ENCODE results near the gene MKLN1. TPM values are rescaled to one million over a fixed set of nuclear protein-coding genes. Genes with fewer than 3 reads are reported as not detected.

The MKLN1 gene
- total and polyA plus RNA-seq, 2 of the 4 experiments (the other 2 are of a cell fraction), result 17.5 to 52.0 TPM

DNA sequence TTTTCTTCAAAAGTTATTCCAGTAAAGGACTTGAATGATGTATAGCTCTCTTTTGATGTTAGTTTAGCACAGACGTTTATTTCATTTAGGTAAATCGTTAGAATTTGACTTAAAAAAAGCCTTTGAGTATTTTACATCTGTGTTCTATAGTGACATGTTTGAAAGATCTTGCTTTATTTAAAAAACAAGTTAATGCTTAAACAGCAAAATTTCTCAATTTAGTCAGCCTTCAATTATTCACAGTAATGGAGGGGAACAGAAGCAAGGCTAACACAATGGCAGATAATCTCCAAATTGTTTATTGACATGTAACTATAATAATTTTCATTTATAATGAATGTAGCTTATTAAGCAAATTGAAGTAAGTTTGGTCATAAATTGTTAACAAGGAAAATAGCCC, 63.5 kb downstream of the MKLN1 start:
- Histone ChIP-seq H4K5ac (ENCODE audit: low read depth, low read length) (no peak overlapping the region), H2AFZ (replicated peaks; ENCODE audit: low read length, poor library complexity) (no peak overlapping the region), H3K27me3 (ENCODE audit: control insufficient read depth, insufficient read depth, low read length) (no peaks in the 10 kb centered on the region), H4K91ac (ENCODE audit: insufficient read depth, low read depth, low read length) (no peak overlapping the region), H3K9me1 (ENCODE audit: insufficient read depth, low read length) (no peaks in the 10 kb centered on the region), H3K4me1 (ENCODE audit: control insufficient read depth, insufficient read depth, low read length) (no peaks in the 10 kb centered on the region), H3K9ac (ENCODE audit: low read depth, low read length) (no peak overlapping the region), H3K56ac (ENCODE audit: extremely low read depth, insufficient read depth, low read length) (no peak overlapping the region), H3K23ac (ENCODE audit: low read depth, low read length) (no peak overlapping the region), H3K14ac (replicated peaks; ENCODE audit: low read depth, low read length) (no peak overlapping the region), H4K20me1 (ENCODE audit: insufficient read depth, low read length) (peaks cover 5% of the 10 kb centered on the region; the same call in 1 of the 2 replicates), H2BK15ac (ENCODE audit: low read depth, low read length) (no peak overlapping the region), H3K18ac (ENCODE audit: low read depth, low read length) (no peak overlapping the region), H3K79me1 (ENCODE audit: low read depth in 1 of 2, low read length in 2 of 2) (peaks cover 17 to 39% of the 10 kb centered on the region in 2 experiments; a peak in 3 of 4 replicates), H2BK20ac (ENCODE audit: low read depth, low read length) (no peak overlapping the region), H2AK9ac (replicated peaks; ENCODE audit: low read depth, low read length, poor library complexity) (no peak overlapping the region), H3K27ac (ENCODE audit: insufficient read depth, low read length) (no peak overlapping the region), H3K9me3 (ENCODE audit: control insufficient read depth, insufficient read depth, low read length) (no peaks in the 10 kb centered on the region), H2AK5ac (ENCODE audit: low read depth, low read length) (no peak overlapping the region), H2BK120ac (ENCODE audit: low read depth, low read length) (no peak overlapping the region), H3K4me3 (ENCODE audit: insufficient read depth, low read depth, low read length) (no peak overlapping the region), H4K8ac (ENCODE audit: low read depth in 2 of 2, low read length in 2 of 2) (no peak overlapping the region), H3K4ac (ENCODE audit: low read depth, low read length) (no peak overlapping the region), H2BK5ac (ENCODE audit: low read depth, low read length, poor library complexity, severe bottlenecking) (no peak overlapping the region), H3K4me2 (ENCODE audit: low read depth, low read length) (no peak overlapping the region), H3K36me3 (ENCODE audit: control insufficient read depth, insufficient read depth, low read length) (peaks cover 6% of the 10 kb centered on the region)
- WGBS, 2 experiments (ENCODE audit: extremely low coverage in 2 of 2, insufficient read length in 1 of 2), result no CpG with 5 or more reads among the region's 2 CpGs
- in situ Hi-C loops (cut with MboI; ENCODE audit: low sequenced_read_pairs) (no loop called here), intact Hi-C loops (cut with micrococcal nuclease) (no loop called here), dilution Hi-C loops (cut with HindIII; ENCODE audit: low sequenced_read_pairs, unreplicated experiment) (no loop called here)
- ChIA-PET POLR2A (ENCODE audit: unreplicated experiment) (no interaction called here), CTCF (no interaction called here)
- DNase-seq (no peak), ATAC-seq (ENCODE audit: low read depth) (no peak)
- TF ChIP-seq, protein P1, sequence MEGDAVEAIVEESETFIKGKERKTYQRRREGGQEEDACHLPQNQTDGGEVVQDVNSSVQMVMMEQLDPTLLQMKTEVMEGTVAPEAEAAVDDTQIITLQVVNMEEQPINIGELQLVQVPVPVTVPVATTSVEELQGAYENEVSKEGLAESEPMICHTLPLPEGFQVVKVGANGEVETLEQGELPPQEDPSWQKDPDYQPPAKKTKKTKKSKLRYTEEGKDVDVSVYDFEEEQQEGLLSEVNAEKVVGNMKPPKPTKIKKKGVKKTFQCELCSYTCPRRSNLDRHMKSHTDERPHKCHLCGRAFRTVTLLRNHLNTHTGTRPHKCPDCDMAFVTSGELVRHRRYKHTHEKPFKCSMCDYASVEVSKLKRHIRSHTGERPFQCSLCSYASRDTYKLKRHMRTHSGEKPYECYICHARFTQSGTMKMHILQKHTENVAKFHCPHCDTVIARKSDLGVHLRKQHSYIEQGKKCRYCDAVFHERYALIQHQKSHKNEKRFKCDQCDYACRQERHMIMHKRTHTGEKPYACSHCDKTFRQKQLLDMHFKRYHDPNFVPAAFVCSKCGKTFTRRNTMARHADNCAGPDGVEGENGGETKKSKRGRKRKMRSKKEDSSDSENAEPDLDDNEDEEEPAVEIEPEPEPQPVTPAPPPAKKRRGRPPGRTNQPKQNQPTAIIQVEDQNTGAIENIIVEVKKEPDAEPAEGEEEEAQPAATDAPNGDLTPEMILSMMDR (conservative IDR thresholded peaks at IDR 0.05; ENCODE audit: low read depth, low read length), result no peak
- TF ChIP-seq, protein P2, sequence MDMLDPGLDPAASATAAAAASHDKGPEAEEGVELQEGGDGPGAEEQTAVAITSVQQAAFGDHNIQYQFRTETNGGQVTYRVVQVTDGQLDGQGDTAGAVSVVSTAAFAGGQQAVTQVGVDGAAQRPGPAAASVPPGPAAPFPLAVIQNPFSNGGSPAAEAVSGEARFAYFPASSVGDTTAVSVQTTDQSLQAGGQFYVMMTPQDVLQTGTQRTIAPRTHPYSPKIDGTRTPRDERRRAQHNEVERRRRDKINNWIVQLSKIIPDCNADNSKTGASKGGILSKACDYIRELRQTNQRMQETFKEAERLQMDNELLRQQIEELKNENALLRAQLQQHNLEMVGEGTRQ (IDR thresholded peaks at IDR 0.05; ENCODE audit: low read depth, low read length), result no peak
- no peak for TF ChIP-seq MXI1 (IDR thresholded peaks at IDR 0.05; ENCODE audit: borderline replicate concordance, low read depth, low read length)
- no peak for TF ChIP-seq MAZ (IDR thresholded peaks at IDR 0.05; ENCODE audit: borderline replicate concordance, low read depth, low read length)
- TF ChIP-seq FOS (IDR thresholded peaks at IDR 0.05; ENCODE audit: low read depth, low read length), result no peak
- TF ChIP-seq, protein P3, sequence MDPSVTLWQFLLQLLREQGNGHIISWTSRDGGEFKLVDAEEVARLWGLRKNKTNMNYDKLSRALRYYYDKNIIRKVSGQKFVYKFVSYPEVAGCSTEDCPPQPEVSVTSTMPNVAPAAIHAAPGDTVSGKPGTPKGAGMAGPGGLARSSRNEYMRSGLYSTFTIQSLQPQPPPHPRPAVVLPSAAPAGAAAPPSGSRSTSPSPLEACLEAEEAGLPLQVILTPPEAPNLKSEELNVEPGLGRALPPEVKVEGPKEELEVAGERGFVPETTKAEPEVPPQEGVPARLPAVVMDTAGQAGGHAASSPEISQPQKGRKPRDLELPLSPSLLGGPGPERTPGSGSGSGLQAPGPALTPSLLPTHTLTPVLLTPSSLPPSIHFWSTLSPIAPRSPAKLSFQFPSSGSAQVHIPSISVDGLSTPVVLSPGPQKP (IDR thresholded peaks at IDR 0.05; ENCODE audit: borderline replicate concordance, low read depth, low read length), result no peak
- no peak for TF ChIP-seq MAFK (IDR thresholded peaks at IDR 0.05; ENCODE audit: low read depth, low read length)
- TF ChIP-seq RAD21 (IDR thresholded peaks at IDR 0.05; ENCODE audit: low read length), result no peak
- no peak for TF ChIP-seq POLR2A (IDR thresholded peaks at IDR 0.05; ENCODE audit: low read depth, low read length)
- TF ChIP-seq RFX5 (IDR thresholded peaks at IDR 0.05; ENCODE audit: low read depth, low read length), result no peak
- no peak for TF ChIP-seq NFE2L2 (IDR thresholded peaks at IDR 0.05; ENCODE audit: low read depth, low read length)
- BruUV-seq (replicated peaks), result no TSS peak
